NOMO-1 (cell line): Measurements from ENCODE around the gene MECP2.
"Not testable (repeated sequence)": the region's sequence is repeated elsewhere in the genome, so short reads cannot be mapped to it uniquely, and the experiment has no call there.

Experiments used
- DNase-seq, 2 experiments: peaks; one replicate each; lab custom pipeline; 2025; ENCODE audit not compliant: unreplicated experiment in 2 of 2; lab: John Stamatoyannopoulos, UW

Gene MECP2

DNA sequence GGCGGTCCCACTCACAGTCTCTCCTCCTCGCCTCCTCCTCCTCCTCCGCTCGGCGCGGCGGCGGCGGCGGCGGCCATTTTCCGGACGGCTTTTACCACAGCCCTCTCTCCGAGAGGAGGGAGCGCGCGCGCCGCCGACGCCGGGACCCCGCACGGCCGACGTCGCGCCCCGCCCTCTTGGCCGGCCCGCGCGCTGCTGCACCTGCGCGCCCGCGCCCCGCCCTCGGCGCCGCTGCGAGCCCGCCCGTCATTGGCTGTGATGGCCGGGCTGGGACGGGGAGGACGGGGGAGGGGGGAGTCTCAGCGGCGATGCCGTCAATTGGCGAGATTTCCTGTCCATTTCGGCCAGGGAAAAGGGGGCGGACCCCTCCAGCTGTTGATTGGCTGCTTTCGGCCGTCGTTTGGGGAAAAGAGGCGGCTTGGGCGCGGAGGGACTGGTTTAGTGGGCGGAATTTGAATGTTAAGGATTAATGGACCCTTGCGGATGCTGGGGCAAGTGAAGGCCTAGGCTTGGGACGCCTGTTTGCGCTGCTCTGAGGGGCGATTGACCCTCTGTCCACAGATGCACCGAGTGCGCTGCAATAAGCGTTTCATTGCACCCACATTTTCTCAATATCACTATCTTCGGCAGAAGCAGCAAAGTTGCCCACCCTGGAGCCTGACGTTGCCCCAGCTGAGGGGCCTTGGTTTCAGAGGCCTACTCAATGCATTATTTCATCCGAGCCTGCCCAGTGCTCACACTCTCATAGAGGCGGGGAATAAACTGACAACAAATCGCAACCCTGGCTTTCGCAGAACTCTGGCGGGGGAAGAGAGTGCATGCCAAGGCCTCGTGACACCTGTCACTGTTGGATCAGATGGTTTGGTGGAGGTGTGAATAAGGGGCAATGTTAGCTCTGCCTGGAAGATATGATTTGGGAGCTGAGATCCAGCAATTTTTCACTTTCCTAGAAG is at the start of gene MECP2:
TSS of gene MECP2 (minus strand) at position 129 of the 953 bp plus-strand sequence.
- DNase-seq: peak; percentile 88 to 90

DNA sequence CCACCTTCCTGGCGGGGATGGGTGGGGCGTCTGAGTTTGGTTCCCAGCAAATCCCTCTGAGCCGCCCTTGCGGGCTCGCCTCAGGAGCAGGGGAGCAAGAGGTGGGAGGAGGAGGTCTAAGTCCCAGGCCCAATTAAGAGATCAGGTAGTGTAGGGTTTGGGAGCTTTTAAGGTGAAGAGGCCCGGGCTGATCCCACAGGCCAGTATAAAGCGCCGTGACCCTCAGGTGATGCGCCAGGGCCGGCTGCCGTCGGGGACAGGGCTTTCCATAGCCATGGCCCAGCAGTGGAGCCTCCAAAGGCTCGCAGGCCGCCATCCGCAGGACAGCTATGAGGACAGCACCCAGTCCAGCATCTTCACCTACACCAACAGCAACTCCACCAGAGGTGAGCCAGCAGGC is 46.5 kb upstream of the MECP2 start, which contains the start of gene OPN1LW:
TSS of gene OPN1LW (plus strand) at position 234 of the 400 bp plus-strand sequence. CDS start at position 275, 41 bp downstream.
- DNase-seq: not testable (repeated sequence)

- no peak for DNase-seq
Measured at GRCh38 chrX:154142950-154143745, 45.6 kb upstream of the MECP2 start.

GRCh38 chrX:154142386-154142785 is 44.9 kb upstream of the MECP2 start:
- no peak for DNase-seq

DNA sequence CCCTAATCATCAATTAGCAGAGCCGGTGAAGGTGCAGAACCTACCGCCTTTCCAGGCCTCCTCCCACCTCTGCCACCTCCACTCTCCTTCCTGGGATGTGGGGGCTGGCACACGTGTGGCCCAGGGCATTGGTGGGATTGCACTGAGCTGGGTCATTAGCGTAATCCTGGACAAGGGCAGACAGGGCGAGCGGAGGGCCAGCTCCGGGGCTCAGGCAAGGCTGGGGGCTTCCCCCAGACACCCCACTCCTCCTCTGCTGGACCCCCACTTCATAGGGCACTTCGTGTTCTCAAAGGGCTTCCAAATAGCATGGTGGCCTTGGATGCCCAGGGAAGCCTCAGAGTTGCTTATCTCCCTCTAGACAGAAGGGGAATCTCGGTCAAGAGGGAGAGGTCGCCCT is 43.2 kb upstream of the MECP2 start:
- DNase-seq: no peak

- no peak for DNase-seq
Measured at GRCh38 chrX:154140206-154140605, 42.7 kb upstream of the MECP2 start.

DNA sequence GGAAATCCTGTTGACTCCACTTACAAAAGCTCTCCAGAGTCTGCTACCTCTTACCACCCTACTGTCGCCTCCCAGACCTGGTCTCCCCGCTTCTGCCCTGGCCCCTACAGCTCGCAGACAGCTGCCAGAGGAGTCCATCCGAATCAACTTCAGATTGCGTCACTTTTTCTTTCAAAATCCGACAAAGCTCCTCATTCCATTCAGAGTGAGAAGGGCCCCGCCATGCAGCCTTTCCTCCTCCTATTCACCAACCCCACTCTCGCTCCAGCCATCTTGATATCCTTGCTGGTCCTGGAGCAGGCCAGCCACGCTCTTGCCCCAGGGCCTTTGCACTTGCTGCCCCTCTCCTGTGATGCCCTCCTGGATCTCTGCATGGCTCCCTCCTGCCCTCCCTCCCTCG is 41.3 kb upstream of the MECP2 start:
- DNase-seq: no peak

DNA sequence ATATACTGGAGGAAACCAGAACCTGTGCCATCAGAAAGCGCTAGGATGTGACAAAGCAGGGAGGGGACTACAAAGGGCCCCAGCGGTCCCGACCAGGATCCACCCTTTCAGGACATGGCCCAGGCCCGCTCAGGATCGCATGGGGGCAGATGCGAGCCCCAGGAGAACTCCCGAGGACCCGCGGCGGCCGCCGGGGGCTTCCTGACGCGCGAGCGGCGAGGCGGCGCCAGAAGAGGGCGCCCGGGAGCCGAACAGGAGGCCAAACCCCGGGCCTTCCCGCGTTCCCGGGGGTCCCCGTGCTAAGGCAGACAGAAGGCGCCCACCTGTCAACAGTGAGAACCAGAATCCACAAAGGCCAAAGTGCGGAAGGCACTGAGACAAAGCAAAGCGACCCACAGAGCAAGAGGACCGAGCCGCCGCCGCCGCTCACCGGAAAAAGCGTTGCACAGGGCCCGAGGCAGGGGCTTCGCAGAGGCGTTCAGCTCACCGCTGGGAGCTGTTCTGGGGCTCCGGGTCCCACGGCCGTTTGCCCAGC is 39.2 kb upstream of the MECP2 start:
- peak; percentile 25 to 40 for DNase-seq

DNA sequence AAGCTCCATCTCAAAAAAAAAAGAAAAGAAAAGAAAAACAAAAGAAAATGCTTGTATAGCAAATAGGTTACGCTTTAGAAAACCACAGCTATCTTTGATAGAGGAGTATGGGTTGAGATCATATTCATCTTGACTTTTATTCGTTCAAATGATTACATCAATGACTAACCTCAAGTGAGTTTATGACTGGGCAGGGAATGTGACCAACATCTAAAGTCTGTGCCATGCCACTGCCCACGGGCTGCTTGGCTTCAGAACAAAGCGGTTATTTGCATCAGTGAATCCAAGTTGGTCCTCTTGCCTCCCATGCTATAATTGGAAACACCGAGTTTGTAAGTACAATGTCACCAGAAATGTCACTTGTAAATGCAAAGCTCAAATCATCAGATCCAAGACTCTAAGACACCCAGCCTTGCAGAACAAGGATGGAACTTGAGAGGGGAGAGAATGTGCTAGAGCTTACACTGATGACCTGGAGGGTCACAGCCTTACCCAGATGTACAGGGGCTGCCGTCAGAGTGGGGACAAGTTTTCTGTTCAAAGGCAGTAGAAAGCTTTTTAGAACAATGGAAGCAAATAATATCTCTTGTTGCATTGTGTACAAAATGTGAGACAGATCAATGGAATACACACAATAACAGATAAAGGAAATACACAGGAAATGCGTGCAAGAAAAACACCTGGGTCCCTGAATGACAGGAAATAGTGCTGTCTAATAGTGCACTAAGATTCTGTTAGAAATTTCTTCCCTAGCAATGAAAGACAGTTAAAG is 38.1 kb upstream of the MECP2 start:
- DNase-seq: no peak

DNA sequence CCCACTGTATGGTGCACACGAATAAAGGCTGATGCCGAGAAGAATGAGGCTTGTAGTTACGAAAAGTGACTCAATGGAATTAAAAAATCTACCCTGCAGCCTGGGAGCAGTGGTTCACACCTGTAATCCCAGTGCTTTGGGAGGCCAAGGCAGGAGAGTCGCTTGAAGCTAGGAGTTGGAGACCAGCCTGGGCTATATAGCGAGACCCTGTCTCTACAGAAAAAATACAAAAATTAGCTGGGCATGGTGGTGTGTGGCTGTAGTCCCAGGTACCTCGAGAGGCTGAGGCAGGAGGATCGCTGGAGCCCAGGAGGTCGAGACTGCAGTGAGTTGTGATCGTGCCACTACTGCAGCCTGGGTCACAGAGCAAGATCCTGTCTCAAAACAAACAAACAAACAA is 34.8 kb upstream of the MECP2 start:
- DNase-seq: no peak

DNA sequence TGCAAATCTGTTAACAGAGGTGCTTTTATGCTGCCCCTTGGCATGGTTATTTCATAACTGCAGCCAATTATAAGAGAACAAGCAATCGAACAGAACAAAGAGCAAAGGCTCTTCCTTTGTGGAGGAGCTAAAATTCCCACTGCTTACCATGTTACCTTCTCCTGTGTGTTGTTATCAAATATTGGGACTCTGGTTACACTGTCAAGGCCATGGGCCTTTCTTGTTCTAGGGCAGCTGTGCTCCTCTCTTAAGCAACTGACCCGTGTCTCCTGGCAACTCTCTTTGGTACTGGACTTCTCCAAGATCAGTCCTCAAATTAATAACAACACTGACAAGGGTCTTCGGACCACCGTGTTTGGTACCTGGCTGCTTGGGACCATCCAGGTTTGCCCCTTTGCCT is 34.4 kb upstream of the MECP2 start:
- no peak for DNase-seq

DNA sequence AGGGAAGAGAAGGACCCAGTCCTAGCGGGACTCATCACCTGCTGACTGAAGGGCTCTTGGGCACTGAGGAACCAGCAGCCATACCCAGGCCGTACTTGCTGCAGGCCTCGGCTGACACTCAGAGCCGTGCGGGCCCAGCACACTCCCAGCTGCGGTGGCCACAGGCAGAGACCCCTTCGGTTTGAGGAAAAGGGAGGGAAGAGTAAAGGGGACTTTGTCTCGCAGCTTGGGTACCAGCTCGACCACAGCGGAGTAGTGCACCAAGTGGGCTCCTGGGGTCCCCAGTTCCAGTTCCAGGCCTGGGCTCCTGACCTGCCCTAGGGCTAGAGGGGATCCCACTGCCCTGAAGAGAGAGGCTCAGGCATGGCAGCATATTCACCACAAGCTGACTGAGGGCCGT is 28.6 kb upstream of the MECP2 start:
- DNase-seq: no peak

- no peak for DNase-seq
Measured at GRCh38 chrX:154125391-154126040, 28.0 kb upstream of the MECP2 start.

DNA sequence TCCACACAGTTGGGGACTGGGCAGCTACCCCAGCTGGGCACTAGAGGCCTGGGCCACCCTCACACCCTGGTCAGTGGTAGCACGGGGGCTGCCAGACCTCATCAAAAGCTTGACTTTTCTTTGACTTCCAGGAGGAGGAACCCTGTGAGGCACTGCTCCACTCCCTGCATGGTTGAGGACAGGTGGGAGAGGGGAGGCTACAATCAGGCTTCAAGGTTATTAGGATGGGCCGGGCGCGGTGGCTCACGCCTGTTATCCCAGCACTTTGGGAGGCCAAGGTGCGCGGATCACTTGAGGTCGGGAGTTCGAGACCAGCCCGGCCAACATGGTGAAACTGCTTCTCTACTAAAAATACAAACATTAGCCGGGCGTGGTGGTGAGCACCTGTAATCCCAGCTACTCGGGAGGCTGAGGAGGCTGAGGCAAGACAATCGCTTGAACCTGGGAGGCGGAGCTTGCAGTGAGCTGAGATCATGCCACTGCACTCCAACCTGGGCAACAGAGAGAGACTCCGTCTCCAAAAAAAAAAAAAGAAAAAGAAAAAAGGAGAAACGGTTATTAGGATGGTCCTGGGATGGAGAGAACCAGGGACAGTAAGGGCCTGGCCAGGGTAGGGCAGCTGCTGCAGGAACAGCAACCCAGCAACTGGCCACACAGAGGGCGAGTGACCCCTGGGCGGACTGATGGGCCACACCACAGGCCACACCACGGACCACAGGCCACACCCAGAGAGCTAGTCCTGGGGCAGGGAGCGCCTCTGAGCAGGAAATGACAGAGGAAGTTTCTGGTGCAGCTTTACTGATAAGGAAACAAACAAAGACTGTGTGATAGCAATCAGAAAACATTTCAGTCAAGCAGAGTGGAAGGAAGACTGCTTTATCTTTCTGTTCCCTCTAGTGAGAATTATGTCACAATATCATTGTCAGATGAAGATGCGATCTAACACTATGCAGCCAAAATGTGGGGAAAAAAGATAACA is 26.0 kb upstream of the MECP2 start:
- peak; percentile 3 to 39 for DNase-seq

- no peak for DNase-seq
Measured at GRCh38 chrX:154121961-154122360, 24.4 kb upstream of the MECP2 start.

- DNase-seq: no peak
Measured at GRCh38 chrX:154121207-154121606, 23.7 kb upstream of the MECP2 start.

- no peak for DNase-seq
Measured at GRCh38 chrX:154120567-154120966, 23.1 kb upstream of the MECP2 start.

DNA sequence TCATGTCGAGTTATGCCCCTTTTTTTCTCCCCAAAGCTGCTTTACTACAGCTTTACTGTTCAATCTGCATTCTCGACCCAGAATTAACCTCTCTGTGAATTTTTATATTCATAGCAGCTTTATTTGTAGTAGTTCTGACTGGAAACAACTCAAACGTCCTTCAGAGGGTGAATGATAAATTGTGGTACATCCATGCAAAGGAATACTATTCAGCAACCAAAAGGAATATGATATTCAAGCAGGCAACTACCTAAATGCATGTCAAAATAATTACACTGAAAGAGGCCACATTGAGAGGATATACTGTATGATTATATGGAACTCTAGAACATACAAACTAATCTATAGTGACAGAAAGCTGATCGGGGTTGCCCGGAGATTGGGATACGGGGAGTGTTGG is 20.0 kb upstream of the MECP2 start:
- DNase-seq: no peak
